ENCODE measurements around the gene KCNF1. TPM values are rescaled to one million over a fixed set of nuclear protein-coding genes. Genes with fewer than 3 reads are reported as not detected.

KCNF1 gene
- total RNA-seq, 1 experiment from 2014 or later, result 0.29 TPM

DNA sequence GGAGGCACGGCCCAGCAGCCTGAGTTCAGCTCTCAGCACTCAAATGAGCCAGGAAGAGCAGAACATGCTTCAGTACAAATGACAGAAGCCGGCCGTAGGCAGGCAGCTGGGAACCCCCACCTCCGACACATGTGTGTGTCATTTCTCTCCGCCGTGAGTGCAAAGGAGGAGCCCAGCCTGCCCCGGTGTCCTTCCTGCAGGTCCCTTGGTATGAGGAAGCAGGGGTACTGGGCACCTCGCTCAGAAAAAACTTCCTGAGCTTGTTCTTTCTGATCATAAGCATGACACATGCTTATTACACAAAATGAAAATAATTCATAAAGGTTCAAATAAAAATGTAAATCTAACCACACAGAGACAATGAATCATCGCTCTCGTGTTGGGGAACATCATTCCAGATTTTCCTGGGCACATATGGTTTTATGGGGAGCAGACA, 35.3 kb downstream of the KCNF1 start:
- Mint-ChIP-seq H3K9me3 (ENCODE audit: unreplicated experiment) (peaks cover 17% of the 10 kb centered on the region), H3K36me3 (ENCODE audit: insufficient read depth, unreplicated experiment) (no peaks in the 10 kb centered on the region), H3K27ac (ENCODE audit: unreplicated experiment) (no peak overlapping the region), H3K4me3 (ENCODE audit: unreplicated experiment) (no peak overlapping the region), H3K4me1 (ENCODE audit: low read depth, unreplicated experiment) (no peaks in the 10 kb centered on the region), H3K27me3 (ENCODE audit: insufficient read depth, unreplicated experiment) (peaks cover 15% of the 10 kb centered on the region)
- POLR2A ChIA-PET, result no interaction called here
- H3K27me3 ChIP-seq (replicated peaks; ENCODE audit: control insufficient read depth, insufficient read depth, low read length), result no peaks in the 10 kb centered on the region
- no TSS peak for BruUV-seq (replicated peaks)
- H3K4me1 ChIP-seq, result no peaks in the 10 kb centered on the region
- no peaks in the 10 kb centered on the region for H3K9me3 ChIP-seq
- intact Hi-C loops (cut with micrococcal nuclease; ENCODE audit: unreplicated experiment), result no loop called here
- TF ChIP-seq, protein P1, sequence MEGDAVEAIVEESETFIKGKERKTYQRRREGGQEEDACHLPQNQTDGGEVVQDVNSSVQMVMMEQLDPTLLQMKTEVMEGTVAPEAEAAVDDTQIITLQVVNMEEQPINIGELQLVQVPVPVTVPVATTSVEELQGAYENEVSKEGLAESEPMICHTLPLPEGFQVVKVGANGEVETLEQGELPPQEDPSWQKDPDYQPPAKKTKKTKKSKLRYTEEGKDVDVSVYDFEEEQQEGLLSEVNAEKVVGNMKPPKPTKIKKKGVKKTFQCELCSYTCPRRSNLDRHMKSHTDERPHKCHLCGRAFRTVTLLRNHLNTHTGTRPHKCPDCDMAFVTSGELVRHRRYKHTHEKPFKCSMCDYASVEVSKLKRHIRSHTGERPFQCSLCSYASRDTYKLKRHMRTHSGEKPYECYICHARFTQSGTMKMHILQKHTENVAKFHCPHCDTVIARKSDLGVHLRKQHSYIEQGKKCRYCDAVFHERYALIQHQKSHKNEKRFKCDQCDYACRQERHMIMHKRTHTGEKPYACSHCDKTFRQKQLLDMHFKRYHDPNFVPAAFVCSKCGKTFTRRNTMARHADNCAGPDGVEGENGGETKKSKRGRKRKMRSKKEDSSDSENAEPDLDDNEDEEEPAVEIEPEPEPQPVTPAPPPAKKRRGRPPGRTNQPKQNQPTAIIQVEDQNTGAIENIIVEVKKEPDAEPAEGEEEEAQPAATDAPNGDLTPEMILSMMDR (IDR thresholded peaks at IDR 0.05; ENCODE audit: insufficient read depth in 1 of 2, low read depth in 1 of 2, low read length in 1 of 2, severe bottlenecking in 1 of 2, unreplicated experiment in 1 of 2), result no peak
- H3K36me3 ChIP-seq (ENCODE audit: control insufficient read depth, insufficient read depth, low read length), result no peaks in the 10 kb centered on the region
- no peak for DNase-seq
- no peak overlapping the region for H3K4me3 ChIP-seq (ENCODE audit: low read depth, low read length)
- CTCF ChIA-PET, result no interaction called here

GRCh38 chr2:10947446-10948187, 35.9 kb downstream of the KCNF1 start:
- Histone ChIP-seq H3K4me3 (ENCODE audit: low read depth, low read length) (no peak overlapping the region), H3K27me3 (replicated peaks; ENCODE audit: control insufficient read depth, insufficient read depth, low read length) (no peaks in the 10 kb centered on the region), H3K36me3 (ENCODE audit: control insufficient read depth, insufficient read depth, low read length) (no peaks in the 10 kb centered on the region), H3K9me3 (no peaks in the 10 kb centered on the region), H3K4me1 (no peaks in the 10 kb centered on the region)
- peaks cover 15% of the 10 kb centered on the region for H3K27me3 Mint-ChIP-seq (ENCODE audit: insufficient read depth, unreplicated experiment)
- POLR2A ChIA-PET, result no interaction called here
- DNase-seq, result no peak
- TF ChIP-seq, protein P1 (IDR thresholded peaks at IDR 0.05; ENCODE audit: insufficient read depth in 1 of 2, low read depth in 1 of 2, low read length in 1 of 2, severe bottlenecking in 1 of 2, unreplicated experiment in 1 of 2), result no peak
- peaks cover 17% of the 10 kb centered on the region for H3K9me3 Mint-ChIP-seq (ENCODE audit: unreplicated experiment)
- H3K36me3 Mint-ChIP-seq (ENCODE audit: insufficient read depth, unreplicated experiment), result no peaks in the 10 kb centered on the region
- H3K4me3 Mint-ChIP-seq (ENCODE audit: unreplicated experiment), result no peak overlapping the region
- H3K4me1 Mint-ChIP-seq (ENCODE audit: low read depth, unreplicated experiment), result no peaks in the 10 kb centered on the region
- H3K27ac Mint-ChIP-seq (ENCODE audit: unreplicated experiment), result no peak overlapping the region
- no TSS peak for BruUV-seq (replicated peaks)
- CTCF ChIA-PET, result no interaction called here
- intact Hi-C loops (cut with micrococcal nuclease; ENCODE audit: unreplicated experiment), result no loop called here

DNA sequence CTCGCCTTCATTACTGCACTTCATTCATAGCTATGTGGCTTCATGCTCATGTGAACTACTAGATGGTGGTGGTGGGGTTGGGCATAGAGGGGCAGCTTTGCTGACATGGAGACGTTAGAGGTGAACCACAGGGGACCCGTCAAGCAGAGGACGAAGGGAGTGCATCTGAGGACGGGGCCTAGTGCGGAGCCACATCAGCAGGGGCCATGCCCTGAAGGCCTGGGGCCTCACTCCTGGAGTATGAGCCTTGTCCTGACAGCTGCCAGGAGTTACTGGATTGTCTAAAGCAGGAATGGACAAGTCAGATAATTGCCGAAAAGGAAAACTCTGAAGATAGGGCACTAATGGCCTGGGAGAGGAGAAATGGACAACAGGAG, 36.4 kb downstream of the KCNF1 start:
- DNase-seq, result no peak
- Histone ChIP-seq H3K36me3 (ENCODE audit: control insufficient read depth, insufficient read depth, low read length) (no peaks in the 10 kb centered on the region), H3K27me3 (replicated peaks; ENCODE audit: control insufficient read depth, insufficient read depth, low read length) (no peaks in the 10 kb centered on the region), H3K4me3 (ENCODE audit: low read depth, low read length) (no peak overlapping the region), H3K4me1 (no peaks in the 10 kb centered on the region), H3K9me3 (peaks cover 4% of the 10 kb centered on the region; the same call in 1 of the 2 replicates)
- Mint-ChIP-seq H3K27ac (ENCODE audit: unreplicated experiment) (no peak overlapping the region), H3K36me3 (ENCODE audit: insufficient read depth, unreplicated experiment) (peaks cover 3% of the 10 kb centered on the region), H3K9me3 (ENCODE audit: unreplicated experiment) (peaks cover 22% of the 10 kb centered on the region), H3K27me3 (ENCODE audit: insufficient read depth, unreplicated experiment) (peaks cover 15% of the 10 kb centered on the region), H3K4me1 (ENCODE audit: low read depth, unreplicated experiment) (no peaks in the 10 kb centered on the region), H3K4me3 (ENCODE audit: unreplicated experiment) (no peak overlapping the region)
- ChIA-PET CTCF (no interaction called here), POLR2A (no interaction called here)
- TF ChIP-seq, protein P1 (IDR thresholded peaks at IDR 0.05; ENCODE audit: insufficient read depth in 1 of 2, low read depth in 1 of 2, low read length in 1 of 2, severe bottlenecking in 1 of 2, unreplicated experiment in 1 of 2), result no peak
- intact Hi-C loops (cut with micrococcal nuclease; ENCODE audit: unreplicated experiment), result no loop called here
- no TSS peak for BruUV-seq (replicated peaks)
